Myocyte (in vitro differentiated cells): ENCODE results near the gene KIAA2012. TPM values are rescaled to one million over a fixed set of nuclear protein-coding genes. Genes with fewer than 3 reads are reported as not detected.

ENCODE experiments used
- total RNA-seq: library from RNA; depleted of rRNA; stranded (reverse); fragments of >200 nt; gene quantifications from 2 replicates; pipeline ENCODE4 v1.2.3, GENCODE V29; 2014

KIAA2012 gene
- total RNA-seq, 1 donor from 2014 or later, result not detected

Other genes with a start within 250 kb of the KIAA2012 start
- gene FZD7, start 39.4 kb upstream of the KIAA2012 start, total RNA-seq, result 9.8 and 22.7 TPM in 2 replicates
- 97.2 and 113 TPM in 2 replicates for gene SUMO1, start 165.3 kb downstream of the KIAA2012 start, total RNA-seq
- gene NOP58, start 192.5 kb downstream of the KIAA2012 start, total RNA-seq, result 60.8 and 63.2 TPM in 2 replicates